Heart left ventricle (tissue), 13 donors: ENCODE results near the gene MVP.

ENCODE experiments used
- POLR2A ChIP-seq, 2 donors: fragments of 450-650 bp; IDR thresholded peaks; one replicate each; pipeline ENCODE4 v1.6.1; 2017; ENCODE audit warnings: antibody characterized with exemption in 2 of 2, mild to moderate bottlenecking in 2 of 2, moderate library complexity in 2 of 2
- TF ChIP-seq, protein P1 (sequence below), 12 donors: fragments of 200-600 bp; sonication (generic) in 4 of 12; IDR thresholded peaks; one replicate each; pipeline versions ENCODE4 v1.5.0 to v1.8.0; 2018 to 2022; ENCODE audit warnings: antibody characterized with exemption in 12 of 12, mild to moderate bottlenecking in 5 of 12
- donor health status: ischemic (EF 13 %, LVEDD 7.1; RV severe dilation, severe dysfunction).
- donor health status: DM: no; HTN: yes; CAD: no.
- donor health status: DM: no; HTN: no; CAD: no.
- donor health status: ischemic (EF 25% LVEDD 6.9; RV normal size, moderate dysfunction).
- donor health status: ischemic (EF 25% LVEDD 5.7; RV mildly dilated, moderate dysfunction).
- donor health status: ischemic (EF 35%, LVEDD 5.7; RV mildly dilated, moderate dysfunction).
- donor health status: nonischemic (EF 11% LVEDD 7.7; RV severe dilation, severe dysfunction).
- donor health status: DM: yes; HTN: yes; CAD: no.
- donor health status: PGD.
- donor health status: ischemic (EF 29% LVEDD 5.4; RV normal size, mild dysfunction).
- donor health status: nonischemic (EF 23%, LVEDD 6.1; RV moderate dilation, normal function).

DNA sequence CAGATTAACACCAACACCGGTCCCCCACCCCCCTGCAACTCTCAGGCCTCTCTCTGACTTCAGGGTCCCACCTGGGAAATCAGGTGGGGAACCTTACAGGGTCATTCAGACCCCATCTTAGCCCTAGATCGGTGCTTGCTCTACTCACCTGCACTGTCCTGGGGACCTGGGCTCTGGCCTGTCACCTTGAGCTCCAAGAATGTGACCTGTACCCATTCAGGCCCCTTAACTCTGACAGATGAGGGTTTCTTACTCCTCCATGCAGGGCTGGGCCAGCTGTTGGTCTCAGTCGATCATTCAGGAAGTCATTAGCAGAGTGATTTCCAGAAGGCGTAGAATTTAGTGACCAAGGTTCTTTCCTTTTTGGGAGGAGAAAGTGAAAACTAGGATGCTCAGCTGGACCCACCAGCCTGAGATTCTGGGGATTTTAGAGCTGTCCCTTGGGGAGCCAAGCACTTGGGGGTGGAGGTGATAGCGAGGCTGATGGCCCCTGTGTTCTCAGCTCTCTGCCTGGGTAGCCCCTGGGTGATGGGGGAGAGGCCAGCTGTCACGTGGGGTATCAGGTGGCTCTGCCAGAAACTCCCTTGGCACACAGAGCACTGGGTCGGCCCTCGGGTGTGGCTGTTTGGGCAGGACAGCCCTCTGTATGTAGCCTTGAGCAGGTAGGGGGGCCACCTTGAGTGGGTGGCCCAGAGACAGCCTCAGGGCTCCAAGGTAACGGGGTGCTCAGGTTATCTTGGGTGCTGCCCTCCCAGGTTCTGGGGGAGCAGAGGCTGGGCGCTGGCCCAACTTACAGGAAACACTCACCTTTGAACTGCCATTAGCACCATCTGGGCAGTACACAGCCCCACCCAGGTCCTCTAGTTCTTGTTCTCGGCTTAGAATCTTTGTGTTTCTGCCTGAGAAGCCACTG lies 724 bp downstream of the MVP start:
- TF ChIP-seq, protein P1, sequence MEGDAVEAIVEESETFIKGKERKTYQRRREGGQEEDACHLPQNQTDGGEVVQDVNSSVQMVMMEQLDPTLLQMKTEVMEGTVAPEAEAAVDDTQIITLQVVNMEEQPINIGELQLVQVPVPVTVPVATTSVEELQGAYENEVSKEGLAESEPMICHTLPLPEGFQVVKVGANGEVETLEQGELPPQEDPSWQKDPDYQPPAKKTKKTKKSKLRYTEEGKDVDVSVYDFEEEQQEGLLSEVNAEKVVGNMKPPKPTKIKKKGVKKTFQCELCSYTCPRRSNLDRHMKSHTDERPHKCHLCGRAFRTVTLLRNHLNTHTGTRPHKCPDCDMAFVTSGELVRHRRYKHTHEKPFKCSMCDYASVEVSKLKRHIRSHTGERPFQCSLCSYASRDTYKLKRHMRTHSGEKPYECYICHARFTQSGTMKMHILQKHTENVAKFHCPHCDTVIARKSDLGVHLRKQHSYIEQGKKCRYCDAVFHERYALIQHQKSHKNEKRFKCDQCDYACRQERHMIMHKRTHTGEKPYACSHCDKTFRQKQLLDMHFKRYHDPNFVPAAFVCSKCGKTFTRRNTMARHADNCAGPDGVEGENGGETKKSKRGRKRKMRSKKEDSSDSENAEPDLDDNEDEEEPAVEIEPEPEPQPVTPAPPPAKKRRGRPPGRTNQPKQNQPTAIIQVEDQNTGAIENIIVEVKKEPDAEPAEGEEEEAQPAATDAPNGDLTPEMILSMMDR (IDR thresholded peaks at IDR 0.05), result no peak
- no peak for TF ChIP-seq POLR2A (IDR thresholded peaks at IDR 0.05)
